Colonic mucosa (tissue), 4 donors: ENCODE results near the gene BIN1. TPM values are rescaled to one million over a fixed set of nuclear protein-coding genes. Genes with fewer than 3 reads are reported as not detected.
A peak's percentile ranks its signal among the peaks of the same experiment; 100 is the strongest.

Experiments used
- DNase-seq: peaks from one replicate; pipeline ENCODE4 v3.0.0-alpha.2; 2020
- H3K27ac ChIP-seq: fragments of 200-600 bp; one replicate; pipeline ENCODE4 v1.8.0; 2021
- H3K27me3 ChIP-seq: fragments of 200-600 bp; one replicate; pipeline ENCODE4 v1.8.0; 2021
- H3K36me3 ChIP-seq: fragments of 200-600 bp; one replicate; pipeline ENCODE4 v1.8.0; 2021
- H3K4me1 ChIP-seq: fragments of 200-600 bp; one replicate; pipeline ENCODE4 v1.8.0; 2021; ENCODE audit warnings: mild to moderate bottlenecking
- H3K4me3 ChIP-seq: fragments of 200-600 bp; one replicate; pipeline ENCODE4 v1.8.0; 2021
- H3K9ac ChIP-seq, 2 donors: one replicate each; pipeline ENCODE4 v1.7.0; 2013; ENCODE audit warnings: control low read depth in 2 of 2, low read depth in 2 of 2, low read length in 2 of 2
- H3K9me3 ChIP-seq: fragments of 200-600 bp; one replicate; pipeline ENCODE4 v1.8.0; 2021
- intact Hi-C: fragments of 100-400 bp; cut with DNase I; formaldehyde crosslinking; loops from one replicate; pipeline ENCODE4 v1.14.1; 2022
- total RNA-seq, 2 donors: library from RNA; stranded (reverse); fragmentation: NEBNext Ultra II Directional in 1 of 2; extraction: Animal tissue kit (Norgen Biotek cat#: 25700) in 1 of 2; gene quantifications; one replicate each; pipeline ENCODE4 v1.2.1, GENCODE V29; 2021
- TF ChIP-seq, protein P1 (sequence below): fragments of 200-600 bp; IDR thresholded peaks from one replicate; pipeline ENCODE4 v1.8.0; 2022; ENCODE audit warnings: antibody characterized with exemption, mild to moderate bottlenecking
- donor health status: healthy.
- donor health status: DM: no; HTN: no; CAD: no.
- donor health status: DM: no; HTN: no; CAD: no.

BIN1 gene
- total RNA-seq, 2 donors from 2014 or later, result 38.5 to 60.8 TPM

GRCh38 chr2:127106457-127106990 lies 430 bp downstream of the BIN1 start:
- DNase-seq, result no peak
- Histone ChIP-seq H3K9me3 (no peaks in the 10 kb centered on the region), H3K9ac (peak overlapping the region; percentile 85 to 95), H3K27me3 (no peaks in the 10 kb centered on the region), H3K4me1 (no peaks in the 10 kb centered on the region), H3K36me3 (no peaks in the 10 kb centered on the region), H3K4me3 (peak overlapping the region; percentile 87), H3K27ac (peak overlapping the region; percentile 84)
- TF ChIP-seq, protein P1, sequence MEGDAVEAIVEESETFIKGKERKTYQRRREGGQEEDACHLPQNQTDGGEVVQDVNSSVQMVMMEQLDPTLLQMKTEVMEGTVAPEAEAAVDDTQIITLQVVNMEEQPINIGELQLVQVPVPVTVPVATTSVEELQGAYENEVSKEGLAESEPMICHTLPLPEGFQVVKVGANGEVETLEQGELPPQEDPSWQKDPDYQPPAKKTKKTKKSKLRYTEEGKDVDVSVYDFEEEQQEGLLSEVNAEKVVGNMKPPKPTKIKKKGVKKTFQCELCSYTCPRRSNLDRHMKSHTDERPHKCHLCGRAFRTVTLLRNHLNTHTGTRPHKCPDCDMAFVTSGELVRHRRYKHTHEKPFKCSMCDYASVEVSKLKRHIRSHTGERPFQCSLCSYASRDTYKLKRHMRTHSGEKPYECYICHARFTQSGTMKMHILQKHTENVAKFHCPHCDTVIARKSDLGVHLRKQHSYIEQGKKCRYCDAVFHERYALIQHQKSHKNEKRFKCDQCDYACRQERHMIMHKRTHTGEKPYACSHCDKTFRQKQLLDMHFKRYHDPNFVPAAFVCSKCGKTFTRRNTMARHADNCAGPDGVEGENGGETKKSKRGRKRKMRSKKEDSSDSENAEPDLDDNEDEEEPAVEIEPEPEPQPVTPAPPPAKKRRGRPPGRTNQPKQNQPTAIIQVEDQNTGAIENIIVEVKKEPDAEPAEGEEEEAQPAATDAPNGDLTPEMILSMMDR, result no peak
- intact Hi-C loops, result no loop called here

DNA sequence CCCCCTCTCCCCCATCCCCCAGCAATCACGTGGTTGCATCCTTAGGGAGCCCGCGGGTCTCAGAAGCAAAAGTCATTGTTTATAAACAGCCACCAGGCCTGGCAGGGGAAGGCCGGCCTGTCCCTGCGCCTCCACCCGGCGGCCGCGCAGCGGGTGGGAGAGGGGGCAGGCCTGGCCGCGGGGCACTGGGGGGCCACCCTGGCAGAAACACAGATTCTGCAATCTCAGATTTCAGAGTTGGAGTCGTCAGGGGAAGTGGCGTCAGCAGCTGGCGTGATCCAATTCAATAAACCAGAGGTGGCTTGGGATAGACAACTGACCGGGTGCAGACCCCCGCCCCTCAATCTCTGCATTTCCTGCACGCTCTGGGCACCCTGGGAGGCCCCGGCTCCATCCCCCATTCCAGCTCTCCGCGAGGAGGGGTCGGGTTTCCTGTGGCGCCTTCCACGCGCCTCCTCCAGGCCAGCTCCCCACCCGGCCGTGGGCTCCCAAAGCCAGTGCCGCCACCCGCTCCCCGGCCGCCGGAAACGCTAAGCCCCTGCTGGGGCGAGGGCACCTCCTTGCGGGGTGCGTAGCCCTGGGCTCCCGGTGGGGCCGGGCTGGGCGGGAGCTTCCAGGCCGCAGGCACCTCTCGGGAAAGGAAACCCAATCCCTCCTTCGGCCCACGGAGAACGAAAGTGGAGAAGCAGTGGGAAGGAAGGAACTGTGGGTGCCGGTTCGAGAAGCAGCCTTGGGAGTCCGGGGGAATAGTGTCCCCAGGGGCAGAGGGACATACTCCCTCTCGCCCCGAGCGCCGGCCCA lies 1.1 kb downstream of the BIN1 start:
- Histone ChIP-seq H3K9me3 (no peaks in the 10 kb centered on the region), H3K4me3 (peak overlapping the region; percentile 87), H3K36me3 (no peaks in the 10 kb centered on the region), H3K9ac (peak overlapping the region; percentile 85 to 95), H3K27ac (peak overlapping the region; percentile 84), H3K27me3 (no peaks in the 10 kb centered on the region), H3K4me1 (no peaks in the 10 kb centered on the region)
- TF ChIP-seq, protein P1, result no peak
- intact Hi-C loops, result no loop called here
- peak; percentile 54 for DNase-seq

- no peak for DNase-seq
- Histone ChIP-seq H3K9me3 (no peaks in the 10 kb centered on the region), H3K36me3 (no peaks in the 10 kb centered on the region), H3K4me3 (peak overlapping the region; percentile 87), H3K4me1 (no peaks in the 10 kb centered on the region), H3K9ac (peak overlapping the region; percentile 85 to 95), H3K27ac (no peak overlapping the region), H3K27me3 (no peaks in the 10 kb centered on the region)
- TF ChIP-seq, protein P1, result no peak
- intact Hi-C loops, result no loop called here
Measured at GRCh38 chr2:127104881-127105655, 1.9 kb downstream of the BIN1 start.

DNA sequence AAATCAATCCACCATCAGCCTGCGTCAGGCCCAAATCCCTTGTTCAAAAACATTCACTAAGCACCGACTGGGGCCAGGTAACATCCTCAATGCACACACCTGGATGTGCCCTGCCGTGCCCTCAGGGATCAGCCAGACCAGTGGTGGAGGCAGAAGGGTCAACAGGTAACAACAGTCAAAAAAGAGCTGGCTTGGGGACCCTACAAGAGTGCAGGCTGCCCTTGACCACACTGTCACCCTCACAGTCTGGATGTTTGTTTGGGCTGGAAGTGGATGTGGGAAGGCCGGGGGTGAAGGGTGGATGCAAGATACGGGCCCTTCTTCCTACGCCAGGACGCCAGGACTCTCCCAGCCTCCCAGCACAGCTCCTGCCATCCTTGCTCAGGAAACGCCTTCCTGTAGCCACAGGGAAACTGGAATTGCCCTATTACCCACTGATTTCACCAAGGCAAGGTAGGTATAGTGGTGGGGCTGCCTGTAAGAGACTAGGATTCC lies 2.7 kb downstream of the BIN1 start:
- H3K27me3 ChIP-seq, result no peaks in the 10 kb centered on the region
- intact Hi-C loops, result no loop called here
- H3K36me3 ChIP-seq, result no peaks in the 10 kb centered on the region
- H3K9ac ChIP-seq, result peak overlapping the region in 1 of 2 donors; percentile 35
- H3K9me3 ChIP-seq, result no peaks in the 10 kb centered on the region
- H3K4me1 ChIP-seq, result no peaks in the 10 kb centered on the region
- no peak overlapping the region for H3K4me3 ChIP-seq
- DNase-seq, result no peak
- TF ChIP-seq, protein P1, result no peak
- H3K27ac ChIP-seq, result no peak overlapping the region

- Histone ChIP-seq H3K36me3 (no peaks in the 10 kb centered on the region), H3K4me1 (no peaks in the 10 kb centered on the region), H3K9me3 (no peaks in the 10 kb centered on the region), H3K27me3 (no peaks in the 10 kb centered on the region), H3K9ac (no peak overlapping the region), H3K27ac (no peak overlapping the region), H3K4me3 (no peak overlapping the region)
- no peak for DNase-seq
- TF ChIP-seq, protein P1, result no peak
- intact Hi-C loops, result no loop called here
Measured at GRCh38 chr2:127103243-127104165, 3.5 kb downstream of the BIN1 start.
